SK-N-SH (cell line): ENCODE data around the gene PIGN. TPM values are rescaled to one million over a fixed set of nuclear protein-coding genes. Genes with fewer than 3 reads are reported as not detected.

ENCODE experiments used
- CTCF ChIA-PET: fragments of 300-600, 350-600 bp; formaldehyde crosslinking; extraction: SDS; loops from one replicate; lab custom pipeline; 2021; lab: Yijun Ruan, JAX
- POLR2A ChIA-PET: fragments of 350-600 bp; sonication (Branson Sonifier 250); formaldehyde crosslinking; extraction: SDS; loops from one replicate; lab custom pipeline; 2020; ENCODE audit warnings: antibody characterized with exemption, inconsistent platforms; lab: Yijun Ruan, JAX
- DNase-seq: peaks from one replicate; pipeline ENCODE4 v3.0.0; 2012
- H2AFZ ChIP-seq: fragments of 200-600 bp; sonication (generic); 2 replicates; pipeline ENCODE4 v1.8.1; 2016; ENCODE audit warnings: antibody characterized with exemption, mild to moderate bottlenecking, low read depth
- H3F3A ChIP-seq: fragments of 200-600 bp; sonication (generic); replicated peaks from 2 replicates; pipeline ENCODE3; 2016; ENCODE audit warnings: antibody characterized with exemption, mild to moderate bottlenecking; ENCODE audit not compliant: insufficient read depth
- H3K27ac ChIP-seq, 2 experiments: fragments of 200-500 bp in 1 of 2; fragments of 200-600 bp in 1 of 2; sonication (Bioruptor generic) in 1 of 2; sonication (generic), shearing (Covaris generic) in 1 of 2; 2 replicates each; pipeline versions ENCODE4 v1.5.1 to v1.6.1; 2014 to 2016; ENCODE audit warnings: low read depth in 2 of 2, inconsistent platforms in 1 of 2, low read length in 1 of 2, mild to moderate bottlenecking in 1 of 2, mixed read lengths in 1 of 2
- H3K27me3 ChIP-seq: fragments of 200-600 bp; sonication (generic), shearing (Covaris generic); 2 replicates; pipeline ENCODE4 v1.6.1; 2016; ENCODE audit warnings: mixed run types; ENCODE audit not compliant: insufficient read depth
- H3K36me3 ChIP-seq, 2 experiments: fragments of 200-500 bp in 1 of 2; fragments of 200-600 bp in 1 of 2; sonication (Bioruptor generic) in 1 of 2; sonication (generic) in 1 of 2; replicated peaks in 1 of 2; 2 replicates each; pipeline versions ENCODE3 to v1.5.1; 2014 to 2016; ENCODE audit warnings: low read length in 1 of 2, mild to moderate bottlenecking in 1 of 2; ENCODE audit not compliant: insufficient read depth in 2 of 2, control insufficient read depth in 1 of 2
- H3K4me1 ChIP-seq, 2 experiments: fragments of 200-500 bp in 1 of 2; fragments of 200-600 bp in 1 of 2; sonication (Bioruptor generic) in 1 of 2; sonication (generic), shearing (Covaris generic) in 1 of 2; 2 replicates each; pipeline versions ENCODE4 v1.5.1 to v1.6.1; 2014 to 2016; ENCODE audit warnings: low read depth in 1 of 2, low read length in 1 of 2, mixed run types in 1 of 2; ENCODE audit not compliant: insufficient read depth in 2 of 2, control insufficient read depth in 1 of 2
- H3K4me2 ChIP-seq: fragments of 200-600 bp; sonication (generic), shearing (Covaris generic); 2 replicates; pipeline ENCODE4 v1.6.1; 2017; ENCODE audit warnings: mixed run types
- H3K4me3 ChIP-seq, 2 experiments: fragments of 200-500 bp in 1 of 2; fragments of 200-600 bp in 1 of 2; sonication (Bioruptor generic) in 1 of 2; sonication (generic), shearing (Covaris generic) in 1 of 2; 2 replicates each; pipeline versions ENCODE4 v1.5.1 to v1.8.1; 2014 to 2016; ENCODE audit warnings: low read depth in 2 of 2, inconsistent platforms in 1 of 2, low read length in 1 of 2, mild to moderate bottlenecking in 1 of 2, mixed read lengths in 1 of 2, moderate library complexity in 1 of 2
- H3K79me2 ChIP-seq: fragments of 200-600 bp; sonication (generic); 2 replicates; pipeline ENCODE4 v1.8.1; 2017; ENCODE audit warnings: mild to moderate bottlenecking; ENCODE audit not compliant: insufficient read depth
- H3K9ac ChIP-seq: fragments of 200-600 bp; sonication (generic); 2 replicates; pipeline ENCODE4 v1.6.1; 2017; ENCODE audit warnings: mixed run types
- H3K9me2 ChIP-seq: fragments of 200-600 bp; sonication (generic); 2 replicates; pipeline ENCODE4 v1.6.1; 2017; ENCODE audit warnings: mixed run types
- H3K9me3 ChIP-seq: fragments of 200-600 bp; sonication (generic); 2 replicates; pipeline ENCODE4 v1.6.1; 2017; ENCODE audit warnings: mixed run types, mild to moderate bottlenecking, moderate library complexity
- H4K20me1 ChIP-seq: fragments of 200-600 bp; sonication (generic); 2 replicates; pipeline ENCODE4 v1.6.1; 2017; ENCODE audit warnings: mild to moderate bottlenecking, mixed run types; ENCODE audit not compliant: insufficient read depth
- CTCF ChIP-seq: fragments of 200-600 bp; sonication (generic); IDR thresholded peaks from 2 replicates; pipeline ENCODE4 v1.6.1; 2017; ENCODE audit warnings: antibody characterized with exemption, mild to moderate bottlenecking, moderate library complexity
- EP300 ChIP-seq, 2 experiments: IDR thresholded peaks; 2 replicates each; pipeline versions ENCODE4 v1.4.0 to v1.6.1; 2012; ENCODE audit warnings: borderline replicate concordance in 1 of 2, low read depth in 1 of 2, low read length in 1 of 2
- EZH2phosphoT487 ChIP-seq: fragments of 200-600 bp; sonication (generic); IDR thresholded peaks from 2 replicates; pipeline ENCODE4 v1.6.1; 2017; ENCODE audit warnings: low read depth, mixed run types, mild to moderate bottlenecking, antibody characterized with exemption, moderate library complexity, borderline replicate concordance
- FOXJ3 ChIP-seq: sonication (generic); formaldehyde crosslinking; IDR thresholded peaks from 2 replicates; pipeline ENCODE4 v1.5.1; 2020; ENCODE audit warnings: mild to moderate bottlenecking, missing genetic modification reagents
- GATA2 ChIP-seq: sonication (generic); formaldehyde crosslinking; IDR thresholded peaks from 2 replicates; pipeline ENCODE4 v1.5.0; 2020; ENCODE audit warnings: mild to moderate bottlenecking, missing genetic modification reagents
- IRF3 ChIP-seq: fragments of 150-350 bp; IDR thresholded peaks from 2 replicates; pipeline ENCODE4 v1.6.1; 2016; ENCODE audit warnings: mild to moderate bottlenecking, low read depth, low read length
- MAX ChIP-seq: IDR thresholded peaks from 2 replicates; pipeline ENCODE4 v1.4.0; 2012; ENCODE audit warnings: low read depth
- MXI1 ChIP-seq: IDR thresholded peaks from 2 replicates; pipeline ENCODE4 v1.6.1; 2012; ENCODE audit warnings: mild to moderate bottlenecking, low read depth, low read length, improper control_type of control experiment
- NFIC ChIP-seq: IDR thresholded peaks from 2 replicates; pipeline ENCODE4 v1.4.0; 2012; ENCODE audit warnings: borderline replicate concordance
- PBX3 ChIP-seq: IDR thresholded peaks from 2 replicates; pipeline ENCODE4; 2012
- POLR2AphosphoS5 ChIP-seq: IDR thresholded peaks from 2 replicates; pipeline ENCODE4 v1.6.1; 2012; ENCODE audit warnings: low read depth, low read length
- SIN3A ChIP-seq: IDR thresholded peaks from 2 replicates; pipeline ENCODE4 v1.6.1; 2012; ENCODE audit warnings: low read depth, mild to moderate bottlenecking, low read length, moderate library complexity, borderline replicate concordance
- TAF1 ChIP-seq: IDR thresholded peaks from 2 replicates; pipeline ENCODE4 v1.6.1; 2012; ENCODE audit warnings: low read depth, mild to moderate bottlenecking, low read length, moderate library complexity, borderline replicate concordance
- TCF12 ChIP-seq: IDR thresholded peaks from 2 replicates; pipeline ENCODE4 v1.4.0; 2012
- USF1 ChIP-seq: IDR thresholded peaks from 2 replicates; pipeline ENCODE4 v1.4.0; 2012; ENCODE audit warnings: low read depth, borderline replicate concordance
- ZBTB33 ChIP-seq: IDR thresholded peaks from 2 replicates; pipeline ENCODE4 v1.4.0; 2012; ENCODE audit warnings: low read depth, borderline replicate concordance
- WGBS: methylation state at CpG from one replicate; pipeline ENCODE4 v1.1.6; 2017; ENCODE audit warnings: low lambda C conversion rate; 5-methylcytosine and 5-hydroxymethylcytosine counted together
- polyA plus RNA-seq, 3 experiments: library from polyadenylated mRNA; depleted of rRNA; stranded (reverse); fragments of >200 nt; gene quantifications; 2 replicates each; pipeline ENCODE4 v1.2.3, GENCODE V29; 2012

Gene PIGN
- polyA plus RNA-seq, 1 of the 3 experiments (the other 2 are of a cell fraction): 6.1 TPM

- Histone ChIP-seq H3K4me1 (no peaks in the 10 kb centered on the region), H4K20me1 (no peaks in the 10 kb centered on the region), H3K27me3 (no peaks in the 10 kb centered on the region), H3K27ac (no peak overlapping the region), H3K9ac (no peak overlapping the region), H3K4me2 (no peak overlapping the region), H3K9me3 (no peaks in the 10 kb centered on the region), H3K36me3 (no peaks in the 10 kb centered on the region), H3K79me2 (no peaks in the 10 kb centered on the region), H3K4me3 (no peak overlapping the region), H3F3A (no peaks in the 10 kb centered on the region), H2AFZ (no peak overlapping the region), H3K9me2 (no peaks in the 10 kb centered on the region)
- 96% methylated on average over 5 of the region's 5 CpGs for WGBS
- TF ChIP-seq TCF12 (no peak), CTCF (no peak), EP300 (IDR thresholded peaks at IDR 0.05; ENCODE audit: borderline replicate concordance in 1 of 2, low read depth in 1 of 2, low read length in 1 of 2) (no peak), GATA2 (CRISPR knock-in tag) (no peak), MAX (no peak), FOXJ3 (CRISPR knock-in tag) (no peak), EZH2phosphoT487 (no peak), IRF3 (no peak), PBX3 (no peak), MXI1 (no peak), USF1 (no peak), ZBTB33 (no peak), NFIC (no peak), POLR2AphosphoS5 (no peak), TAF1 (no peak), SIN3A (no peak)
- CTCF ChIA-PET: no interaction called here
- DNase-seq: no peak
- POLR2A ChIA-PET: no interaction called here
Observed at GRCh38 chr18:62066102-62066818, 120.6 kb downstream of the PIGN start.
